Activated naive CD8-positive, alpha-beta T cell treated with anti-CD3 and anti-CD28 coated beads, Interleukin-2, amount 50 U/mL, for 16 hours (primary cell): ENCODE results near the gene FLRT1.
"Not testable (repeated sequence)": the region's sequence is repeated elsewhere in the genome, so short reads cannot be mapped to it uniquely, and the experiment has no call there.

Experiments
- DNase-seq: peaks from one replicate; pipeline ENCODE4 v3.0.0-alpha.2; 2020; ENCODE audit warnings: low read depth, low spot score

Gene FLRT1

GRCh38 chr11:64045700-64046099 is 10.0 kb downstream of the FLRT1 start:
- DNase-seq: no peak

- DNase-seq: not testable (repeated sequence)
These were observed 11.6 kb downstream of the FLRT1 start for GRCh38 chr11:64047373-64047772.

GRCh38 chr11:64048042-64048854 is 12.5 kb downstream of the FLRT1 start:
- DNase-seq: no peak

- DNase-seq: no peak
These were observed 13.8 kb downstream of the FLRT1 start for GRCh38 chr11:64049509-64049908.

- DNase-seq: no peak
These were observed 15.6 kb downstream of the FLRT1 start for GRCh38 chr11:64051297-64051696.

- DNase-seq: no peak
These were observed 16.7 kb downstream of the FLRT1 start for GRCh38 chr11:64052436-64052835.

GRCh38 chr11:64052938-64053622 is 17.3 kb downstream of the FLRT1 start:
- DNase-seq: no peak

- DNase-seq: no peak
These were observed 18.0 kb downstream of the FLRT1 start for GRCh38 chr11:64053699-64054098.

GRCh38 chr11:64055077-64055476 is 19.3 kb downstream of the FLRT1 start:
- no peak for DNase-seq

- no peak for DNase-seq
These were observed 20.6 kb downstream of the FLRT1 start for GRCh38 chr11:64056213-64056785.

- no peak for DNase-seq
These were observed 21.1 kb downstream of the FLRT1 start for GRCh38 chr11:64056861-64057260.

GRCh38 chr11:64057890-64058289 is 22.2 kb downstream of the FLRT1 start:
- no peak for DNase-seq

- no peak for DNase-seq
These were observed 22.8 kb downstream of the FLRT1 start for GRCh38 chr11:64058494-64058893.

GRCh38 chr11:64059339-64060140 is 23.8 kb downstream of the FLRT1 start:
- no peak for DNase-seq

GRCh38 chr11:64060263-64060860 is 24.6 kb downstream of the FLRT1 start:
- DNase-seq: no peak

GRCh38 chr11:64060861-64061444 is 25.2 kb downstream of the FLRT1 start:
- peak; percentile 14 for DNase-seq

- no peak for DNase-seq
These were observed 26.7 kb downstream of the FLRT1 start for GRCh38 chr11:64062185-64063039.

- no peak for DNase-seq
These were observed 28.0 kb downstream of the FLRT1 start for GRCh38 chr11:64063777-64064176.

GRCh38 chr11:64064374-64065140 is 28.8 kb downstream of the FLRT1 start:
- no peak for DNase-seq

GRCh38 chr11:64065141-64065465 is 29.4 kb downstream of the FLRT1 start:
- DNase-seq: no peak
